ENCODE results near the gene INS. TPM values are rescaled to one million over a fixed set of nuclear protein-coding genes. Genes with fewer than 3 reads are reported as not detected.

Gene INS
- total RNA-seq, 1 experiment from 2014 or later: not detected

- peaks cover 0 to 5% of the 10 kb centered on the region in 2 experiments; a peak in 1 of 4 replicates for H3K4me1 Mint-ChIP-seq
- H3K18ac ChIP-seq (ENCODE audit: insufficient read length, low read depth, low read length): no peak overlapping the region
- DNase-seq: no peak
- H3K23ac ChIP-seq (ENCODE audit: insufficient read length, low read depth, low read length): no peak overlapping the region
- no peak overlapping the region for H3K4me2 ChIP-seq (ENCODE audit: insufficient read depth, insufficient read length, low read length)
- H4K20me1 ChIP-seq (ENCODE audit: control insufficient read depth, insufficient read depth, insufficient read length): no peaks in the 10 kb centered on the region
- no peak overlapping the region for H4K91ac ChIP-seq (ENCODE audit: insufficient read length, low read depth, low read length)
- no peak overlapping the region for H2BK12ac ChIP-seq (ENCODE audit: insufficient read length, low read depth, low read length)
- no peak overlapping the region for H3T11ph ChIP-seq (ENCODE audit: low read length)
- no peak overlapping the region for H4K8ac ChIP-seq (replicated peaks; ENCODE audit: insufficient read length, low read depth, low read length)
- H3K27ac ChIP-seq (ENCODE audit: insufficient read length, low read depth, low read length): no peak overlapping the region
- no CpG with 5 or more reads among the region's 33 CpGs for WGBS (ENCODE audit: extremely low coverage, insufficient read length, low lambda C conversion rate)
- no peak overlapping the region for H3K9ac ChIP-seq (ENCODE audit: extremely low read depth, insufficient read length, low read length)
- no peaks in the 10 kb centered on the region for H3K9me3 ChIP-seq (ENCODE audit: control insufficient read depth, low read depth, low read length)
- peaks cover 3% of the 10 kb centered on the region for H3K23me2 ChIP-seq (ENCODE audit: insufficient read length, low read depth, low read length, poor library complexity, severe bottlenecking)
- no peak overlapping the region for H3K14ac ChIP-seq (ENCODE audit: insufficient read depth, low read length)
- no peak overlapping the region for H3K4ac ChIP-seq (ENCODE audit: low read depth, low read length)
- no peaks in the 10 kb centered on the region for H3K36me3 Mint-ChIP-seq (ENCODE audit: insufficient read depth in 1 of 3, low read depth in 3 of 3)
- H3K27me3 ChIP-seq (ENCODE audit: insufficient read depth, low read length): no peaks in the 10 kb centered on the region
- H3K9me3 Mint-ChIP-seq: no peaks in the 10 kb centered on the region
- no peaks in the 10 kb centered on the region for H3K4me1 ChIP-seq (ENCODE audit: insufficient read depth, low read length)
- H2AFZ ChIP-seq (ENCODE audit: low read length): no peak overlapping the region
- H3K27ac Mint-ChIP-seq: no peak overlapping the region
- H2BK120ac ChIP-seq (ENCODE audit: low read depth, low read length, poor library complexity, severe bottlenecking): no peak overlapping the region
- no peaks in the 10 kb centered on the region for H3K79me1 ChIP-seq (ENCODE audit: insufficient read depth, low read depth, low read length, poor library complexity, severe bottlenecking)
- H3K27me3 Mint-ChIP-seq (ENCODE audit: low read depth): peaks cover 18% of the 10 kb centered on the region
- H3K56ac ChIP-seq (ENCODE audit: insufficient read length, low read depth, low read length): no peak overlapping the region
- H2BK20ac ChIP-seq (ENCODE audit: low read depth, low read length, poor library complexity, severe bottlenecking): no peak overlapping the region
- no peak overlapping the region for H3K4me3 Mint-ChIP-seq
- no peak overlapping the region for H2BK15ac ChIP-seq (ENCODE audit: low read depth, low read length)
- H3K79me2 ChIP-seq (ENCODE audit: insufficient read depth, low read length): no peaks in the 10 kb centered on the region
- no peak overlapping the region for H2BK5ac ChIP-seq (ENCODE audit: insufficient read length, low read length)
- H4K5ac ChIP-seq (ENCODE audit: insufficient read length, low read depth, low read length): no peak overlapping the region
- no peak overlapping the region for H2AK5ac ChIP-seq (ENCODE audit: insufficient read length, low read length)
- no peak for TF ChIP-seq CTCF (conservative IDR thresholded peaks at IDR 0.05)
Observed at GRCh38 chr11:2168286-2169004, 7.4 kb upstream of the INS start.

All from H9 (cell line).